Measurements from ENCODE around the gene DLEC1. TPM values are rescaled to one million over a fixed set of nuclear protein-coding genes. Genes with fewer than 3 reads are reported as not detected.

The DLEC1 gene, protein sequence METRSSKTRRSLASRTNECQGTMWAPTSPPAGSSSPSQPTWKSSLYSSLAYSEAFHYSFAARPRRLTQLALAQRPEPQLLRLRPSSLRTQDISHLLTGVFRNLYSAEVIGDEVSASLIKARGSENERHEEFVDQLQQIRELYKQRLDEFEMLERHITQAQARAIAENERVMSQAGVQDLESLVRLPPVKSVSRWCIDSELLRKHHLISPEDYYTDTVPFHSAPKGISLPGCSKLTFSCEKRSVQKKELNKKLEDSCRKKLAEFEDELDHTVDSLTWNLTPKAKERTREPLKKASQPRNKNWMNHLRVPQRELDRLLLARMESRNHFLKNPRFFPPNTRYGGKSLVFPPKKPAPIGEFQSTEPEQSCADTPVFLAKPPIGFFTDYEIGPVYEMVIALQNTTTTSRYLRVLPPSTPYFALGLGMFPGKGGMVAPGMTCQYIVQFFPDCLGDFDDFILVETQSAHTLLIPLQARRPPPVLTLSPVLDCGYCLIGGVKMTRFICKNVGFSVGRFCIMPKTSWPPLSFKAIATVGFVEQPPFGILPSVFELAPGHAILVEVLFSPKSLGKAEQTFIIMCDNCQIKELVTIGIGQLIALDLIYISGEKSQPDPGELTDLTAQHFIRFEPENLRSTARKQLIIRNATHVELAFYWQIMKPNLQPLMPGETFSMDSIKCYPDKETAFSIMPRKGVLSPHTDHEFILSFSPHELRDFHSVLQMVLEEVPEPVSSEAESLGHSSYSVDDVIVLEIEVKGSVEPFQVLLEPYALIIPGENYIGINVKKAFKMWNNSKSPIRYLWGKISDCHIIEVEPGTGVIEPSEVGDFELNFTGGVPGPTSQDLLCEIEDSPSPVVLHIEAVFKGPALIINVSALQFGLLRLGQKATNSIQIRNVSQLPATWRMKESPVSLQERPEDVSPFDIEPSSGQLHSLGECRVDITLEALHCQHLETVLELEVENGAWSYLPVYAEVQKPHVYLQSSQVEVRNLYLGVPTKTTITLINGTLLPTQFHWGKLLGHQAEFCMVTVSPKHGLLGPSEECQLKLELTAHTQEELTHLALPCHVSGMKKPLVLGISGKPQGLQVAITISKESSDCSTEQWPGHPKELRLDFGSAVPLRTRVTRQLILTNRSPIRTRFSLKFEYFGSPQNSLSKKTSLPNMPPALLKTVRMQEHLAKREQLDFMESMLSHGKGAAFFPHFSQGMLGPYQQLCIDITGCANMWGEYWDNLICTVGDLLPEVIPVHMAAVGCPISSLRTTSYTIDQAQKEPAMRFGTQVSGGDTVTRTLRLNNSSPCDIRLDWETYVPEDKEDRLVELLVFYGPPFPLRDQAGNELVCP (N-terminal part only)
- total RNA-seq: 1 to 10 TPM; 1.5 to 9.4 (median 7.5) TPM
- polyA plus RNA-seq: under 1 TPM; 0.41 to 0.73 TPM
- 10.4 reads per million, percentile 36 among the genes with 10 or more reads in this experiment for total RNA-seq

DNA sequence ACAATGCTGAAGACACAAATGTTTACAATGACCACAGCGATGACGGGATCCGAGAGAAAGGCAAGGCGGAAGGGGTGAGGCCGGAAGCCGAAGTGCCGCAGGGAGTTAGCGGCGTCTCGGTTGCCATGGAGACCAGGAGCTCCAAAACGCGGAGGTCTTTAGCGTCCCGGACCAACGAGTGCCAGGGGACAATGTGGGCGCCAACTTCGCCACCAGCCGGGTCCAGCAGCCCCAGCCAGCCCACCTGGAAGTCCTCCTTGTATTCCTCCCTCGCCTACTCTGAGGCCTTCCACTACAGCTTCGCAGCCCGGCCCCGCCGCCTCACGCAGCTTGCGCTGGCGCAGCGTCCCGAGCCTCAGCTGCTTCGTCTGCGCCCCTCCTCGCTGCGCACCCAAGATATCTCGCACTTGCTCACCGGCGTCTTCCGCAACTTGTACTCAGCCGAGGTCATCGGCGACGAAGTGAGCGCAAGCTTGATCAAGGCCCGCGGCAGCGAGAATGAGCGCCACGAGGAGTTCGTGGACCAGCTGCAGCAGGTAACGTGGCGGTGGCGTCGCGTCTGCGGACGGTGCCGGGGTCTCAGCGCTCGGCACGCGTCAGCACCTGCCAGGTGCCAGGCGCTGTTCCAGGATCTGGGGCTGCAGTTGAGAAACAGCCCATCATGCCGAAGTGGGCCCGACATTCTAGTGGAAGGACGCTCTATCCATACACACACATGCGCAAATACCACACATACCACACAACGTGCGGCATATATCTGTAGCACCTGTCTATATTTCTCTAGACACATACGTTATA, at the start of gene DLEC1:
TSS of gene DLEC1 (plus strand) at position 108 of the 798 bp plus-strand sequence. CDS start at position 126, 18 bp downstream.
- no peaks in the 10 kb centered on the region for H3K27me3 ChIP-seq (ENCODE audit: control insufficient read depth in 2 of 2, insufficient read depth in 2 of 2, low read length in 2 of 2)
- POLR2A ChIA-PET: interaction anchor here (0.5 to 3.6 kb wide), 15 partner anchors 9 to 1046 kb away, joined by 3 to 19 read pairs (median 4); partner anchors contain the start of genes ACAA1, EPM2AIP1, MLH1 and OXSR1
- peak within 1 kb of the TSS; percentile 89 to 97 (median 92) for H3K27ac Mint-ChIP-seq
- H3K9me3 ChIP-seq (ENCODE audit: control insufficient read depth in 2 of 3, low read length in 3 of 3): no peaks in the 10 kb centered on the region
- H3K4me1 Mint-ChIP-seq: peaks cover 20 to 37% (median 32%) of the 10 kb centered on the region in 7 donors
- peak within 1 kb of the TSS; percentile 62 for H3K4me3 ChIP-seq (ENCODE audit: low read length)
- no peaks in the 10 kb centered on the region for H3K36me3 ChIP-seq (ENCODE audit: control insufficient read depth in 2 of 3, insufficient read depth in 3 of 3, low read length in 3 of 3)
- peaks cover 0 to 7% (median 0%) of the 10 kb centered on the region in 5 donors for H3K27me3 Mint-ChIP-seq
- DNase-seq (peak; percentile 56 to 86 (median 83)), ATAC-seq (peak; percentile 72)
- CTCF ChIA-PET: interaction anchor here (0.8 to 2.4 kb wide), 10 partner anchors 10 to 186 kb away, joined by 3 to 8 read pairs (median 4); partner anchors contain the start of gene PLCD1
- H3K9me3 Mint-ChIP-seq: peaks cover 0 to 12% (median 0%) of the 10 kb centered on the region in 11 donors
- H3K4me3 Mint-ChIP-seq: peak within 1 kb of the TSS; percentile 71 to 92 (median 88)
- peaks cover 0 to 20% (median 0%) of the 10 kb centered on the region in 5 donors for H3K36me3 Mint-ChIP-seq
- intact Hi-C loops (cut with micrococcal nuclease): loop anchor here (1.0 to 5.0 kb wide), 7 partner anchors 35 to 1046 kb away; partner anchors contain the start of genes OXSR1 (in 2 of the 2), ACAA1 (in 1 of the 2), EPM2AIP1 (in 1 of the 2) and MLH1 (in 1 of the 2)
- peaks cover 8 to 26% of the 10 kb centered on the region in 2 donors for H3K4me1 ChIP-seq (ENCODE audit: control insufficient read depth in 2 of 2, insufficient read depth in 2 of 2, low read length in 2 of 2)
- peak within 1 kb of the TSS; percentile 62 for H3K27ac ChIP-seq (ENCODE audit: low read depth, low read length)

DNA sequence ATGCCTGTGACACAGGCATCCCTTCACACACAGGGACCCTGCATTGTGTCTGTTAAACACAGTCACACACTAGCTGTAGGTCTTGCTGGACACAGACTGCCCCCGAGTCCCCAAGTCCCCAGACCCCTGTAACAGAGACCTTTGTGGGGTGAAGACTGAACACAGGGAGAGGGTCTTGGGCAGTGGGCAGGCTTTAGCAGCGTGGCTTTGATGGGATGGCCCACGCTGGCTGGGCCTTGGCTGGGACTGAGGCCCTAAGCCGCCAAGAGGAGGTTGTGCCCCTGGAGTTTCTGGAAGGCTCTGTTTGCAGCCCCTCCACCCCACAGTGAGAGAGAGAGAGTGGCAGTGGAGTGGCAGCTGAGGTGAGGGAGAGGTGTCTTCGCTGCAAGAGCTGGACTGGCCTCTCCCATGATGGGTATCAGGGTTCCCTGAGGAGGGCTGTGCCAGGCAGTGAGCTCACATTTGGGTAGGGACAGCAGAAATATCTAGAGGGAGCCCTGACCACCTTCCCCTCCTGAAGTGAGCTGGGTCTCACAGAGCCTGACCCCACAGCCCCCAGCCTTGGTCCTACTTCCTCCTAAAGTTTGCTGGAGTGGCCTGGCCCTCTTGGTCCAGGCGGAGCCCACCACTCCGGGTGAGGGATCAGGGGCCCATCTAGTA, 49.1 kb upstream of the DLEC1 start:
- no peak overlapping the region for H3K4me3 ChIP-seq (ENCODE audit: low read length)
- no peak overlapping the region for H3K4me3 Mint-ChIP-seq
- peaks cover 12 to 15% of the 10 kb centered on the region in 2 donors for H3K4me1 ChIP-seq (ENCODE audit: control insufficient read depth in 2 of 2, insufficient read depth in 2 of 2, low read length in 2 of 2)
- H3K27me3 ChIP-seq (ENCODE audit: control insufficient read depth in 2 of 2, insufficient read depth in 2 of 2, low read length in 2 of 2): no peaks in the 10 kb centered on the region
- DNase-seq: no peak
- H3K27ac Mint-ChIP-seq: peak overlapping the region in 2 of 9 donors; percentile 25 to 66
- CTCF ChIA-PET: interaction anchor here (1.1 kb wide), 1 partner anchor 15 kb away, joined by 3 read pairs; no protein-coding TSS in a partner anchor
- peaks cover 14 to 30% (median 21%) of the 10 kb centered on the region in 7 donors for H3K4me1 Mint-ChIP-seq
- no peaks in the 10 kb centered on the region for H3K9me3 ChIP-seq (ENCODE audit: control insufficient read depth in 2 of 3, low read length in 3 of 3)
- no peaks in the 10 kb centered on the region for H3K27me3 Mint-ChIP-seq
- POLR2A ChIA-PET: no interaction called here
- no peak overlapping the region for H3K27ac ChIP-seq (ENCODE audit: low read depth, low read length)
- H3K36me3 ChIP-seq (ENCODE audit: control insufficient read depth in 2 of 3, insufficient read depth in 3 of 3, low read length in 3 of 3): no peaks in the 10 kb centered on the region
- no peaks in the 10 kb centered on the region for H3K9me3 Mint-ChIP-seq
- ATAC-seq: no peak
- peaks cover 0 to 5% (median 0%) of the 10 kb centered on the region in 5 donors for H3K36me3 Mint-ChIP-seq
- intact Hi-C loops (cut with micrococcal nuclease): no loop called here

DNA sequence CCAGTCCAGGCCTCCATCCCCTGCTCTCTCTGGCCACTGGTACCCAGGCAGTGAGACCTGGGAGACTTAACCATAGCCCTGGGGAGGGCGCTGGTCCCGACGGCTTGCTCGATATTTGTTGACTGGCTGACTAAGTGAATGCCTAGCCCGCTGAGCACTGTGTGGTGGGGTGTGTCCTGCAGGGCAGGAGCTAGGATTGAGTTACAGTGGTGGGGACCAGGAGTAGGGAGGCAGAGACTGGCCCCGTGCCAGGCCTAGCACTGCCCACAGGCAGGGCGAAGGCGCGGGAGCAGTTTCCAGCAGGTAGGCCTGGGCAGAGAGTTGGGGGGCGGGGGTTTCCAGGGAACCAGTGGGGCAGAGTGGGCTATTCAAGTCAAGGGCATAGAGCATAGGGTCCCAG, 48.5 kb upstream of the DLEC1 start, which contains the start of gene VILL:
TSS of gene VILL (plus strand) at position 260 of the 400 bp plus-strand sequence. CDS start 2,887 bp downstream, outside the sequence.
- H3K4me1 ChIP-seq (ENCODE audit: control insufficient read depth in 2 of 2, insufficient read depth in 2 of 2, low read length in 2 of 2): peaks cover 18 to 21% of the 10 kb centered on the region in 2 donors
- ChIA-PET CTCF (interaction anchor here (1.1 kb wide), 1 partner anchor 16 kb away, joined by 3 read pairs; no protein-coding TSS in a partner anchor), POLR2A (no interaction called here)
- Mint-ChIP-seq H3K27me3 (no peaks in the 10 kb centered on the region), H3K27ac (peak within 1 kb of the TSS in 2 of 9 donors; percentile 25 to 66), H3K9me3 (no peaks in the 10 kb centered on the region), H3K4me1 (peaks cover 20 to 36% (median 26%) of the 10 kb centered on the region in 7 donors), H3K4me3 (no peak within 1 kb of the TSS), H3K36me3 (peaks cover 0 to 9% (median 0%) of the 10 kb centered on the region in 5 donors)
- intact Hi-C loops (cut with micrococcal nuclease): no loop called here
- no peaks in the 10 kb centered on the region for H3K36me3 ChIP-seq (ENCODE audit: control insufficient read depth in 2 of 3, insufficient read depth in 3 of 3, low read length in 3 of 3)
- ATAC-seq (no peak), DNase-seq (no peak)
- H3K27me3 ChIP-seq (ENCODE audit: control insufficient read depth in 2 of 2, insufficient read depth in 2 of 2, low read length in 2 of 2): no peaks in the 10 kb centered on the region
- H3K27ac ChIP-seq (ENCODE audit: low read depth, low read length): no peak within 1 kb of the TSS
- H3K4me3 ChIP-seq (ENCODE audit: low read length): no peak within 1 kb of the TSS
- H3K9me3 ChIP-seq (ENCODE audit: control insufficient read depth in 2 of 3, low read length in 3 of 3): no peaks in the 10 kb centered on the region

DNA sequence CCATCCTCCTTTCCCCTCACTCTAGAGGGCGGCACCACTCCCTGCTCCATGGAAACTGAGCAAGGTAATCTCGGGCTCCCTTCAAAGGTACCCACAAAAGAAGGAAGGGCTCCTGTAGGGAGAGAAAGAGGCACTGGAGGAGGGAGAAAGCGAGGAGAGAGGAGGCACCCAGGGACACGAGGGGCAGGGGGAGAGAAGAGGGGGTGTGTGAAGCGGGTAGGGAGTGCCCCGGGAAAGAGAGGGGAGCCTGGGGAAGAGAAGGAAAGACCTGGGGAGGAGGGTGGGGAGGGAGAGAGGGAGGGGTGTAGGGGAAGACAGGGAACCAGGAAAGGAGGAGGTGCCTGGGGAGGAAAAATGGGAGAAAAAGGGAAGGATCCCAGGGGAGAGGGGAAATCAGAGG, 47.9 kb upstream of the DLEC1 start:
- no peak overlapping the region for H3K27ac ChIP-seq (ENCODE audit: low read depth, low read length)
- H3K4me3 ChIP-seq (ENCODE audit: low read length): no peak overlapping the region
- H3K9me3 Mint-ChIP-seq: no peaks in the 10 kb centered on the region
- peaks cover 26 to 42% (median 32%) of the 10 kb centered on the region in 7 donors for H3K4me1 Mint-ChIP-seq
- DNase-seq: no peak
- CTCF ChIA-PET: no interaction called here
- no peak overlapping the region for H3K4me3 Mint-ChIP-seq
- H3K36me3 ChIP-seq (ENCODE audit: control insufficient read depth in 2 of 3, insufficient read depth in 3 of 3, low read length in 3 of 3): no peaks in the 10 kb centered on the region
- POLR2A ChIA-PET: no interaction called here
- ATAC-seq: no peak
- H3K27me3 Mint-ChIP-seq: no peaks in the 10 kb centered on the region
- H3K27me3 ChIP-seq (ENCODE audit: control insufficient read depth in 2 of 2, insufficient read depth in 2 of 2, low read length in 2 of 2): no peaks in the 10 kb centered on the region
- no peaks in the 10 kb centered on the region for H3K9me3 ChIP-seq (ENCODE audit: control insufficient read depth in 2 of 3, low read length in 3 of 3)
- intact Hi-C loops (cut with micrococcal nuclease): no loop called here
- H3K4me1 ChIP-seq (ENCODE audit: control insufficient read depth in 2 of 2, insufficient read depth in 2 of 2, low read length in 2 of 2): peaks cover 24 to 26% of the 10 kb centered on the region in 2 donors
- no peak overlapping the region for H3K27ac Mint-ChIP-seq
- H3K36me3 Mint-ChIP-seq: peaks cover 0 to 15% (median 0%) of the 10 kb centered on the region in 5 donors

DNA sequence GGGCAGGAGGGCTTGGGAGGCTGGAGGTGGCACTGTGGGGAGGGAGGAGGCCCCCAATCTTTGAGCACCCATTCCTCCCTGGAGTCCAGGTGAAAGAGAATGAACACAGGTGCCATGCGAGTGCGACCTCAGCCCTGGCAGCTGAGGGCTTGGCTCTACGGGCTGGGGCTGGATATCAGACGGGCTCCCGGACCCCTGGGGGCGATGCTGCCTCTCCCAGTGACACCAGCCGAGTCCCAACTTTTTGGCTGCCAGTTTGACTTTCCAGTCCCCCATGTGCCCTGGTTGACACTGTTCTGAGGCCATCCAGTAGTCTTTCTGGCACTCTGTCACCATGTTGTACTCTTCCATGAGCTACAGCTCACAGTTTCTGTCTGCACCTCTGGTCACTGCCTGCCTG, 47.2 kb upstream of the DLEC1 start:
- DNase-seq: no peak
- H3K36me3 Mint-ChIP-seq: peaks cover 5 to 22% (median 6%) of the 10 kb centered on the region in 5 donors
- H3K27me3 Mint-ChIP-seq: no peaks in the 10 kb centered on the region
- Histone ChIP-seq H3K27me3 (ENCODE audit: control insufficient read depth in 2 of 2, insufficient read depth in 2 of 2, low read length in 2 of 2) (no peaks in the 10 kb centered on the region), H3K9me3 (ENCODE audit: control insufficient read depth in 2 of 3, low read length in 3 of 3) (no peaks in the 10 kb centered on the region), H3K4me3 (ENCODE audit: low read length) (no peak overlapping the region), H3K27ac (ENCODE audit: low read depth, low read length) (no peak overlapping the region), H3K36me3 (ENCODE audit: control insufficient read depth in 2 of 3, insufficient read depth in 3 of 3, low read length in 3 of 3) (no peaks in the 10 kb centered on the region), H3K4me1 (ENCODE audit: control insufficient read depth in 2 of 2, insufficient read depth in 2 of 2, low read length in 2 of 2) (peaks cover 30 to 32% of the 10 kb centered on the region in 2 donors)
- ChIA-PET POLR2A (no interaction called here), CTCF (interaction anchor here (0.6 to 1.0 kb wide), 2 partner anchors 17 to 133 kb away, joined by 3 read pairs; no protein-coding TSS in a partner anchor)
- no peak for ATAC-seq
- H3K27ac Mint-ChIP-seq: peak overlapping the region in 3 of 9 donors; percentile 49 to 96 (median 96)
- H3K4me3 Mint-ChIP-seq: no peak overlapping the region
- H3K4me1 Mint-ChIP-seq: peaks cover 32 to 49% (median 39%) of the 10 kb centered on the region in 7 donors
- intact Hi-C loops (cut with micrococcal nuclease): no loop called here
- H3K9me3 Mint-ChIP-seq: no peaks in the 10 kb centered on the region

Data from naive thymus-derived CD4-positive, alpha-beta T cell (primary cell).